Stimulated activated CD8-positive, alpha-beta memory T cell treated with anti-CD3 and anti-CD28 coated beads, Interleukin-4, amount 100 ng/mL, for 1 hour (primary cell): Measurements from ENCODE around the gene KNL1.
"Not testable (repeated sequence)": the region's sequence is repeated elsewhere in the genome, so short reads cannot be mapped to it uniquely, and the experiment has no call there.

Experiments used
- DNase-seq, 2 donors: peaks; one replicate each; pipeline ENCODE4 v3.0.0-alpha.2; 2020; ENCODE audit warnings: low read depth in 2 of 2, low spot score in 1 of 2

Gene KNL1

GRCh38 chr15:40593588-40594428 is at the start of gene KNL1:
TSS of gene KNL1 (plus strand) at chr15:40594249. CDS start at chr15:40602932, 8,683 bp downstream.
- DNase-seq: peak; percentile 74 to 83

- DNase-seq: no peak
Measured at GRCh38 chr15:40545457-40545856, 48.6 kb upstream of the KNL1 start.

- no peak for DNase-seq
Measured at GRCh38 chr15:40548610-40549009, 45.4 kb upstream of the KNL1 start.

- no peak for DNase-seq
Measured at GRCh38 chr15:40549894-40550293, 44.2 kb upstream of the KNL1 start.

- DNase-seq: no peak
Measured at GRCh38 chr15:40550341-40551037, 43.6 kb upstream of the KNL1 start.

GRCh38 chr15:40554161-40554525 is 39.9 kb upstream of the KNL1 start:
- no peak for DNase-seq

- no peak for DNase-seq
Measured at GRCh38 chr15:40555876-40556275, 38.2 kb upstream of the KNL1 start.

GRCh38 chr15:40558952-40559742 is 34.9 kb upstream of the KNL1 start:
- DNase-seq: no peak

GRCh38 chr15:40562691-40563090 is 31.4 kb upstream of the KNL1 start:
- no peak for DNase-seq

- DNase-seq: no peak
Measured at GRCh38 chr15:40563426-40563825, 30.6 kb upstream of the KNL1 start.

GRCh38 chr15:40564591-40565332 is 29.3 kb upstream of the KNL1 start, which contains the start of gene CCDC32:
TSS of gene CCDC32 (minus strand) at chr15:40565042. CDS start at chr15:40563015, 2,027 bp downstream.
- peak; percentile 87 to 92 for DNase-seq

- no peak for DNase-seq
Measured at GRCh38 chr15:40565333-40566238, 28.5 kb upstream of the KNL1 start.

- DNase-seq: no peak
Measured at GRCh38 chr15:40567111-40567510, 26.9 kb upstream of the KNL1 start.

GRCh38 chr15:40569129-40569953 is 24.7 kb upstream of the KNL1 start, which contains the start of gene RPUSD2:
TSS of gene RPUSD2 (plus strand) at chr15:40569299. CDS start at chr15:40569338, 39 bp downstream.
- DNase-seq: peak; percentile 83 to 84

- DNase-seq: no peak
Measured at GRCh38 chr15:40575113-40575512, 18.9 kb upstream of the KNL1 start.

GRCh38 chr15:40576914-40577313 is 17.1 kb upstream of the KNL1 start:
- DNase-seq: not testable (repeated sequence)

- DNase-seq: no peak
Measured at GRCh38 chr15:40578892-40579291, 15.2 kb upstream of the KNL1 start.

GRCh38 chr15:40581796-40582195 is 12.3 kb upstream of the KNL1 start:
- DNase-seq: not testable (repeated sequence)

GRCh38 chr15:40582726-40583246 is 11.3 kb upstream of the KNL1 start:
- no peak for DNase-seq
